GM18511 (cell line): ENCODE data around the gene MYO18A.
A peak's percentile ranks its signal among the peaks of the same experiment; 100 is the strongest.
"Not testable (repeated sequence)": the region's sequence is repeated elsewhere in the genome, so short reads cannot be mapped to it uniquely, and the experiment has no call there.

ENCODE experiments used
- ATAC-seq: cut with Tn5 transposase; IDR thresholded peaks from one replicate; pipeline ENCODE4 v1.9.1; 2021; ENCODE audit warnings: mild to moderate bottlenecking, moderate library complexity; ENCODE audit not compliant: unreplicated experiment

Gene MYO18A

GRCh38 chr17:29195465-29196081, 15.4 kb upstream of the MYO18A start:
- ATAC-seq = no peak

- ATAC-seq = no peak
Observed at GRCh38 chr17:29194669-29195068, 14.5 kb upstream of the MYO18A start.

GRCh38 chr17:29193146-29193545, 12.9 kb upstream of the MYO18A start:
- ATAC-seq = no peak

- ATAC-seq = no peak
Observed at GRCh38 chr17:29190592-29191207, 10.5 kb upstream of the MYO18A start.

- no peak for ATAC-seq
Observed at GRCh38 chr17:29190039-29190438, 9.8 kb upstream of the MYO18A start.

GRCh38 chr17:29189355-29189754, 9.2 kb upstream of the MYO18A start:
- no peak for ATAC-seq

- no peak for ATAC-seq
Observed at GRCh38 chr17:29181226-29181625, 1.0 kb upstream of the MYO18A start.

GRCh38 chr17:29180788-29181160, 576 bp upstream of the MYO18A start:
- ATAC-seq = peak; percentile 3

- no peak for ATAC-seq
Observed at GRCh38 chr17:29179232-29180033, 765 bp downstream of the MYO18A start.

- no peak for ATAC-seq
Observed at GRCh38 chr17:29178750-29179231, 1.4 kb downstream of the MYO18A start.

- ATAC-seq = no peak
Observed at GRCh38 chr17:29177871-29178749, 2.1 kb downstream of the MYO18A start.

- ATAC-seq = no peak
Observed at GRCh38 chr17:29177541-29177870, 2.7 kb downstream of the MYO18A start.

GRCh38 chr17:29176558-29177351, 3.4 kb downstream of the MYO18A start:
- ATAC-seq = peak; percentile 42

- no peak for ATAC-seq
Observed at GRCh38 chr17:29175349-29175748, 4.8 kb downstream of the MYO18A start.

- ATAC-seq = no peak
Observed at GRCh38 chr17:29172589-29172988, 7.6 kb downstream of the MYO18A start.

GRCh38 chr17:29170682-29171081, 9.5 kb downstream of the MYO18A start:
- ATAC-seq = no peak

- ATAC-seq = no peak
Observed at GRCh38 chr17:29169806-29170591, 10.2 kb downstream of the MYO18A start.

GRCh38 chr17:29168759-29169126, 11.5 kb downstream of the MYO18A start:
- not testable (repeated sequence) for ATAC-seq

- ATAC-seq = no peak
Observed at GRCh38 chr17:29168079-29168758, 12.0 kb downstream of the MYO18A start.
